ENCODE measurements around the gene SPTBN5.

DNA sequence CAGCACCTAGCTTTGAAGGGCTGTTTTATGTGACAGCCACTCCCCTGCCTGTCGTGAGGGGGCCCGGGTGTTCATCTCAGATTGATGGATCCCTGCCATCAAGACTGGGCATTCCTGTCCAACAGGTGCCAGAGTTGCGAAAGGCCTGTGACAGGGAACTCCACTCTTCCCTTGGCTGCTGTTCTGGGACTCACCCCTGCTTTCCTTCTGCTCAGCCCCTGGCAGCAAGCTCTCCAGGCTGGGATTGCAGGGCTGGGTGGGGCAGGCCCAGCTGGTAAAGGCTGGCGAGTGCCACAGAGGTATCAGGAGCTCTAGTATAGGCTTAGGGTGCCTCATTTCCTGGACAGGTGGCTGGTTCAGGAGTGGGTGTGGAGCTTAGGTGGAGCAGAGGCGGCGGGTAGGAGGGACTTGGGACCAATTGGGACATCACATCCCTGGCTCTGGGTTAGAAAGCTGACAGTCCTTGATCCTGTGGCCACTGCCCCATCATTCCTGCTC, 55.4 kb downstream of the SPTBN5 start, which contains the start of gene PLA2G4B:
- TF ChIP-seq, protein P1, sequence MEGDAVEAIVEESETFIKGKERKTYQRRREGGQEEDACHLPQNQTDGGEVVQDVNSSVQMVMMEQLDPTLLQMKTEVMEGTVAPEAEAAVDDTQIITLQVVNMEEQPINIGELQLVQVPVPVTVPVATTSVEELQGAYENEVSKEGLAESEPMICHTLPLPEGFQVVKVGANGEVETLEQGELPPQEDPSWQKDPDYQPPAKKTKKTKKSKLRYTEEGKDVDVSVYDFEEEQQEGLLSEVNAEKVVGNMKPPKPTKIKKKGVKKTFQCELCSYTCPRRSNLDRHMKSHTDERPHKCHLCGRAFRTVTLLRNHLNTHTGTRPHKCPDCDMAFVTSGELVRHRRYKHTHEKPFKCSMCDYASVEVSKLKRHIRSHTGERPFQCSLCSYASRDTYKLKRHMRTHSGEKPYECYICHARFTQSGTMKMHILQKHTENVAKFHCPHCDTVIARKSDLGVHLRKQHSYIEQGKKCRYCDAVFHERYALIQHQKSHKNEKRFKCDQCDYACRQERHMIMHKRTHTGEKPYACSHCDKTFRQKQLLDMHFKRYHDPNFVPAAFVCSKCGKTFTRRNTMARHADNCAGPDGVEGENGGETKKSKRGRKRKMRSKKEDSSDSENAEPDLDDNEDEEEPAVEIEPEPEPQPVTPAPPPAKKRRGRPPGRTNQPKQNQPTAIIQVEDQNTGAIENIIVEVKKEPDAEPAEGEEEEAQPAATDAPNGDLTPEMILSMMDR (IDR thresholded peaks at IDR 0.05; ENCODE audit: low read depth, low read length, poor library complexity, severe bottlenecking), result no peak
- no peak for TF ChIP-seq EZH2phosphoT487 (IDR thresholded peaks at IDR 0.05; ENCODE audit: borderline replicate concordance, low read length)

All from DOHH2 (cell line).